Nephron progenitor cell (in vitro differentiated cells): ENCODE measurements around the gene PRDM16.

Experiments
- DNase-seq: peaks from one replicate; pipeline ENCODE4 v3.0.0; 2021
- H3K27ac Mint-ChIP-seq: 2 replicates; pipeline ENCODE4 v1.8.0; 2021; ENCODE audit warnings: mild to moderate bottlenecking, moderate library complexity, mixed read lengths
- H3K27me3 Mint-ChIP-seq: 2 replicates; pipeline ENCODE4 v1.8.0; 2021; ENCODE audit warnings: mild to moderate bottlenecking, low read depth, mixed read lengths; ENCODE audit not compliant: poor library complexity
- H3K36me3 Mint-ChIP-seq: 2 replicates; pipeline ENCODE4 v1.8.0; 2021; ENCODE audit warnings: low read depth, mixed read lengths
- H3K4me1 Mint-ChIP-seq: 2 replicates; pipeline ENCODE4 v1.8.0; 2021; ENCODE audit warnings: mixed read lengths
- H3K4me3 Mint-ChIP-seq: 2 replicates; pipeline ENCODE4 v1.8.0; 2021; ENCODE audit warnings: mild to moderate bottlenecking, moderate library complexity, mixed read lengths
- H3K9me3 Mint-ChIP-seq: 2 replicates; pipeline ENCODE4 v1.8.0; 2021; ENCODE audit warnings: mild to moderate bottlenecking, moderate library complexity, mixed read lengths
- CTCF ChIP-seq: fragments of 200-600 bp; sonication (generic); IDR thresholded peaks from 2 replicates; pipeline ENCODE4 v1.5.0; 2021; ENCODE audit warnings: antibody characterized with exemption

The PRDM16 gene

GRCh38 chr1:3129133-3129490 lies 60.1 kb downstream of the PRDM16 start:
- Mint-ChIP-seq H3K27ac (peak overlapping the region; percentile 89), H3K4me1 (peaks cover 77% of the 10 kb centered on the region), H3K36me3 (no peaks in the 10 kb centered on the region), H3K4me3 (no peak overlapping the region), H3K27me3 (peaks cover 10% of the 10 kb centered on the region), H3K9me3 (no peaks in the 10 kb centered on the region)
- DNase-seq, result no peak
- no peak for TF ChIP-seq CTCF

GRCh38 chr1:3130268-3130667 lies 61.3 kb downstream of the PRDM16 start:
- no peak for DNase-seq
- Mint-ChIP-seq H3K36me3 (no peaks in the 10 kb centered on the region), H3K27ac (no peak overlapping the region), H3K27me3 (peaks cover 10% of the 10 kb centered on the region), H3K4me3 (no peak overlapping the region), H3K4me1 (peaks cover 84% of the 10 kb centered on the region), H3K9me3 (no peaks in the 10 kb centered on the region)
- no peak for TF ChIP-seq CTCF

GRCh38 chr1:3132660-3133059 lies 63.7 kb downstream of the PRDM16 start:
- no peak overlapping the region for H3K4me3 Mint-ChIP-seq
- no peaks in the 10 kb centered on the region for H3K9me3 Mint-ChIP-seq
- peaks cover 88% of the 10 kb centered on the region for H3K4me1 Mint-ChIP-seq
- no peak for TF ChIP-seq CTCF
- peaks cover 10% of the 10 kb centered on the region for H3K27me3 Mint-ChIP-seq
- no peaks in the 10 kb centered on the region for H3K36me3 Mint-ChIP-seq
- DNase-seq, result no peak
- no peak overlapping the region for H3K27ac Mint-ChIP-seq

GRCh38 chr1:3133686-3134085 lies 64.7 kb downstream of the PRDM16 start:
- Mint-ChIP-seq H3K4me3 (peak overlapping the region; percentile 11), H3K27me3 (peaks cover 14% of the 10 kb centered on the region), H3K36me3 (no peaks in the 10 kb centered on the region), H3K27ac (peak overlapping the region; percentile 50), H3K9me3 (no peaks in the 10 kb centered on the region), H3K4me1 (peaks cover 88% of the 10 kb centered on the region)
- TF ChIP-seq CTCF, result no peak
- DNase-seq, result no peak

GRCh38 chr1:3134381-3135072 lies 65.5 kb downstream of the PRDM16 start:
- H3K9me3 Mint-ChIP-seq, result no peaks in the 10 kb centered on the region
- H3K27ac Mint-ChIP-seq, result no peak overlapping the region
- DNase-seq, result no peak
- peaks cover 12% of the 10 kb centered on the region for H3K27me3 Mint-ChIP-seq
- no peaks in the 10 kb centered on the region for H3K36me3 Mint-ChIP-seq
- TF ChIP-seq CTCF, result no peak
- no peak overlapping the region for H3K4me3 Mint-ChIP-seq
- H3K4me1 Mint-ChIP-seq, result peaks cover 88% of the 10 kb centered on the region

- no peaks in the 10 kb centered on the region for H3K36me3 Mint-ChIP-seq
- peaks cover 12% of the 10 kb centered on the region for H3K27me3 Mint-ChIP-seq
- H3K4me3 Mint-ChIP-seq, result no peak overlapping the region
- TF ChIP-seq CTCF, result no peak
- H3K9me3 Mint-ChIP-seq, result no peaks in the 10 kb centered on the region
- DNase-seq, result no peak
- H3K27ac Mint-ChIP-seq, result no peak overlapping the region
- peaks cover 88% of the 10 kb centered on the region for H3K4me1 Mint-ChIP-seq
Measured at GRCh38 chr1:3135073-3135702, 66.2 kb downstream of the PRDM16 start.
